HG02610 (cell line): ENCODE measurements around the gene PLRG1.
A peak's percentile ranks its signal among the peaks of the same experiment; 100 is the strongest.

Source experiments
- ATAC-seq: cut with Tn5 transposase; IDR thresholded peaks from one replicate; pipeline ENCODE4 v1.9.1; 2021; ENCODE audit warnings: mild to moderate bottlenecking, moderate library complexity; ENCODE audit not compliant: unreplicated experiment

PLRG1 gene

DNA sequence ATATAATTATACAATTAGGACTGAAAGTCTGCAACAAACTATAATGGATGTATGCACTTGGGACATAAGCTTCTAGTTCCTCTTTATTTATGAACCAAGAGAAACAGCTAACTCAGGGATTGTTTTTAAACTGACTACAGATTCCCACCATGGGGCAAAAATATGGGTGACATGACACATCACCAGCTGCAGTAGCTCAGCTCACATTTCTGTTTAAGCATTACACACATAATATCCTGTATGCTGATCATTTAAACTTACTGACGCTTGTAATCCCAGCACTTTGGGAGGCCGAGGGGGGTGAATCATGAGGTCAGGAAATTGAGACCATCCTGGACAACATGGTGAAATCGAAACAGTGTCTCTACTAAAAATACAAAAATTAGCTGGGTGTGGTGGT lies 24.1 kb upstream of the PLRG1 start:
- no peak for ATAC-seq

DNA sequence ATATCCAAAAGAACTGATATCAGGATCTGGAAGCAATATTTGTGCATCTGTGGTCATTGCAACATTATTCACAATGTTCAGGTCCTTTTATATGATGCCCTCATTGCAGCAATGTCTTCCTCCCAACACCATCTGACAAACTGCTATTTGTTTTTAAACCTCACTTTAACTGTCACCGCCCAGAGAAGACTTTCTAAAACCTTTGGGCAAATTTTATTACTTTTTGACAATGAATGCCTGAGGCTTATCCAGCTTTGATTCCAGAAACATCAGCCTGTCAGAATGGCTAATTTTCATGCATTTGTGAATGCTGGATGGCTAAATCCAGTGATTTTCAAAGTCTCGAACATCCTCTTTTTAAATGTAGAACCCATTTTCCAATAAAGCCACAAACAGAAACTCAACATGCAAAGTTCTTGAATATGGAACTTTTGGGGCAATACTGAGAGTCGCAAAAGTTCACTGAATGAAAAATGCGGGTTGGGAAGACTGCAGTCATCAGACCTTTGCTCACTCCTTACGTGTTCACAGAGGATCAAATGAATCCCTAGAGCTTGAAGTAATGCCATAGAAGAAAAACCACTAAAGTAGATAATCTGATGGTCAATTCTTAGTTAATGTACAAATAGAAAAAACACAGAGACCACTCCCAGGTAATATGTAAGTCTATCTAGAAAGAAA lies 23.1 kb upstream of the PLRG1 start:
- no peak for ATAC-seq

DNA sequence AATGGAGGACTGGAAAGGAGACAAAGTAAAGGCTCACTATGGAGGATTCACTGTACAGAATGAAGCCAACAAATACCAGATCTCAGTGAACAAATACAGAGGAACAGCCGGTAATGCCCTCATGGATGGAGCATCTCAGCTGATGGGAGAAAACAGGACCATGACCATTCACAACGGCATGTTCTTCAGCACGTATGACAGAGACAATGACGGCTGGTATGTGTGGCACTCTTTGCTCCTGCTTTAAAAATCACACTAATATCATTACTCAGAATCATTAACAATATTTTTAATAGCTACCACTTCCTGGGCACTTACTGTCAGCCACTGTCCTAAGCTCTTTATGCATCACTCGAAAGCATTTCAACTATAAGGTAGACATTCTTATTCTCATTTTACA lies 19.4 kb upstream of the PLRG1 start:
- no peak for ATAC-seq

DNA sequence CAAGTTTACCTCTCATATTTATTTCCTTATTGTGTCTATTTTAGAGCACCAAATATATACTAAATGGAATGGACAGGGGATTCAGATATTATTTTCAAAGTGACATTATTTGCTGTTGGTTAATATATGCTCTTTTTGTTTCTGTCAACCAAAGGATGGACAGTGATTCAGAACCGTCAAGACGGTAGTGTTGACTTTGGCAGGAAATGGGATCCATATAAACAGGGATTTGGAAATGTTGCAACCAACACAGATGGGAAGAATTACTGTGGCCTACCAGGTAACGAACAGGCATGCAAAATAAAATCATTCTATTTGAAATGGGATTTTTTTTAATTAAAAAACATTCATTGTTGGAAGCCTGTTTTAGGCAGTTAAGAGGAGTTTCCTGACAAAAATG lies 18.8 kb upstream of the PLRG1 start:
- no peak for ATAC-seq

DNA sequence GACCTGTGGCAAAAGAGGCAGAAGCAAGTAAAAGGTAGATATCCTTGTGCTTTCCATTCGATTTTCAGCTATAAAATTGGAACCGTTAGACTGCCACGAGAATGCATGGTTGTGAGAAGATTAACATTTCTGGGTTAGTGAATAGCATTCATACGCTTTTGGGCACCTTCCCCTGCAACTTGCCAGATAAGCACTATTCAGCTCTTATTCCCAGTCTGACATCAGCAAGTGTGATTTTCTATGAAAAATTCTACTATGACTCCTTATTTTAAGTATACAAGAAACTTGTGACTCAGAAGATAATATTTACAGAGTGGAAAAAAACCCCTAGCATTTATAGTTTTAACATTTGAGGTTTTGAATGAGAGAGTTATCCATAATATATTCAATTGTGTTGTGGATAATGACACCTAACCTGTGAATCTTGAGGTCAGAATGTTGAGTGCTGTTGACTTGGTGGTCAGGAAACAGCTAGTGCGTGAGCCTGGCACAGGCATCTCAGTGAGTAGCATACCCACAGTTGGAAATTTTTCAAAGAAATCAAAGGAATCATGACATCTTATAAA lies 16.5 kb upstream of the PLRG1 start:
- ATAC-seq, result no peak

DNA sequence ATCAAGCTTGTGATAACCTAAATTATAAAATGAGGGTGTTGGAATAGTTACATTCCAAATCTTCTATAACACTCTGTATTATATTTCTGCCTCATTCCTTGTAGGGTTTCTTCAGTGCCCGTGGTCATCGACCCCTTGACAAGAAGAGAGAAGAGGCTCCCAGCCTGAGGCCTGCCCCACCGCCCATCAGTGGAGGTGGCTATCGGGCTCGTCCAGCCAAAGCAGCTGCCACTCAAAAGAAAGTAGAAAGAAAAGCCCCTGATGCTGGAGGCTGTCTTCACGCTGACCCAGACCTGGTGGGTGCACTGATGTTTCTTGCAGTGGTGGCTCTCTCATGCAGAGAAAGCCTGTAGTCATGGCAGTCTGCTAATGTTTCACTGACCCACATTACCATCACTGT lies 15.5 kb upstream of the PLRG1 start:
- no peak for ATAC-seq

DNA sequence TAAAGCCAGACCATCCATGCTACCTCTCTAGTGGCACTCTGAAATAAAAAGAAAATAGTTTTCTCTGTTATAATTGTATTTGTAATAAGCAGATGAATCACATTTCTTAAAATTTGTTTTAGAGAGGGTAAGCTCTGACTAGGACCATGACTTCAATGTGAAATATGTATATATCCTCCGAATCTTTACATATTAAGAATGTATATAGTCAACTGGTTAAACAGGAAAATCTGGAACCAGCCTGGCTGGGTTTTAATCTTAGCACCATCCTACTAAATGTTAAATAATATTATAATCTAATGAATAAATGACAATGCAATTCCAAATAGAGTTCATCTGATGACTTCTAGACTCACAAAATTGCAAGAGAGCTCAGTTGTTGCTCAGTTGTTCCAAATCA lies 14.1 kb upstream of the PLRG1 start:
- no peak for ATAC-seq

DNA sequence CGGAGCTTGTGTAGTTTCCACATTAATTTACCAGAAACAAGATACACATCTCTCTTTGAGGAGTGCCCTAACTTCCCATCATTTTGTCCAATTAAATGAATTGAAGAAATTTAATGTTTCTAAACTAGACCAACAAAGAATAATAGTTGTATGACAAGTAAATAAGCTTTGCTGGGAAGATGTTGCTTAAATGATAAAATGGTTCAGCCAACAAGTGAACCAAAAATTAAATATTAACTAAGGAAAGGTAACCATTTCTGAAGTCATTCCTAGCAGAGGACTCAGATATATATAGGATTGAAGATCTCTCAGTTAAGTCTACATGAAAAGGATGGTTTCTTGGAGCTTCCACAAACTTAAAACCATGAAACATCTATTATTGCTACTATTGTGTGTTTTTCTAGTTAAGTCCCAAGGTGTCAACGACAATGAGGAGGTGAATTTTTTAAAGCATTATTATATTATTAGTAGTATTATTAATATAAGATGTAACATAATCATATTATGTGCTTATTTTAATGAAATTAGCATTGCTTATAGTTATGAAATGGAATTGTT lies 12.6 kb upstream of the PLRG1 start, which contains the start of gene FGB:
TSS of gene FGB (plus strand) at position 315 of the 558 bp plus-strand sequence. CDS start at position 323, 8 bp downstream.
- no peak for ATAC-seq

DNA sequence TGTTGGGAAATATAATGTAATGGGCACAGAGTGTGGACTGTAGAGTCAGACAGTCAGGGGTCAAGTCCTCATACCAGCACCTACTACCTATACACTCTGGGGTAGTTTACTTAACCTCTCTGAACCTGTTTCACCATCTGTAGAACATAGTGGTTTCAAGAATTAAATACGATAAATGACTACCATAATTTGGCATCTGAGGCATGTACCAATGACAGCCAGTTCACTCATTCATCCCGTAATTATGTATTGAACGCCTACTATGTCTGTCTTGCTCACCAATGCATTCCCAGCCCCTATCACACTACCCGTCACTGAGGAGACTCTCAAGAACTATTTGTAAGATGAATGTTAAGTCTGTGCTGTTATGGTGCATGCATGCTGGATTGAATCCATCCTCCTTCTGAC lies 10.6 kb upstream of the PLRG1 start:
- no peak for ATAC-seq

DNA sequence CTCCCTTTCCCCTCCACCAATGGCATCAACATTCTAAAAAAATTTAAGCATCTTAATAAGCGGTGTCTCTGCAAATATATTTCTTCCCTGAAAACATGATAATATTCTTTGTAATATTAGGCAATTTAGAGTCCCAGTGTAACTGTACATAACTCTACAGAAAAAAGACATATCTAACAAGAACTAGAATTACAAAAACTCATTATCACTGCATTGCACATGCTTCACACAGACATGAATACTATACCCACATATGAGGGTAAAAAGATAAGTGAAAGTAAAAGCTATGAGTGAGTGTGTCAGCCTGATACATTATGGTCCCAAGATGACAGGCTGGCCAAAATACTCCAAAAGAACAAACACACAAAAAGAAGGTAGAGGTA lies 10.2 kb upstream of the PLRG1 start:
- peak; percentile 51 for ATAC-seq

DNA sequence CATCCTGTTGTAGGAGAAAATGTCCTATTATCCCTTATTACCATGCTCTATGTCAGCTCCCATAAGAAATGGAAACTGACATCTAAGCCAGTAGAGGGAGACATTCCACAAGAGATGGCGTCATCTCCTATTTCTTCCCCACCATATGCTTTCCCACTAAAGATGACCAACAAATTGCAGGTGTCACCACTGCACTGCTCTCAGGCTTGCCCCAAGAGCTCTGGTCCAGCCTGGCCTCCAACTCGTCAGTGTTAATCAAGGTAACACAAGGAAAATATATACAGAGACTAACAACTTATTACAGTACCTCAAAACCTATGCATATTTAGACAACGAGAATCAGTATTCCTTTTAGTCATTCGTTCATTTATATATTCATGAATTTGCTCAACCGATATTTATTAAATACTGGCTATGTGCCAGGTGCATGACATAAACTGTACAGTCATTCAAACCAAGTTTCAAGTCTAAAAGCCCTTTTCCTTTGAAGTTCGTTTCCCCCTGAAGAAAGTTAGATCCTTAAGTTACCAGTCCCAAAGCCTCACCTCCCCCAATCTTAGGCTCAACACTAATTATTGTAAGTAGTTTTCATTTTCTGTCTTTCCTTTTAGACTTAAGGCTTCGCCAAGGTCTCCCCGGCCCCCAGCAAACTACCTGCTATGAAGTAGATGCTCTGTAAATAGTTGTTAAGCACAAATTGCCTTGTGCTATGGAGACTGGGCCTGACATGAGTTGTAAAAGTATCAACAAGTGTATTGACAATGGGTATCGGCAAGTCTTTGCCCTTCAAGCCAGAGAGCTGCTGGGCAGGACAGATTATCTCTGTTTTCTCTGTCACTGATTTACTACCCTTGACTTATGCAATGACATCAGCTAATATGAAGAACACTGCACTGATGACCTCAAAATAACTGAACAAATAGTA lies 9.6 kb upstream of the PLRG1 start:
- peak; percentile 80 for ATAC-seq

DNA sequence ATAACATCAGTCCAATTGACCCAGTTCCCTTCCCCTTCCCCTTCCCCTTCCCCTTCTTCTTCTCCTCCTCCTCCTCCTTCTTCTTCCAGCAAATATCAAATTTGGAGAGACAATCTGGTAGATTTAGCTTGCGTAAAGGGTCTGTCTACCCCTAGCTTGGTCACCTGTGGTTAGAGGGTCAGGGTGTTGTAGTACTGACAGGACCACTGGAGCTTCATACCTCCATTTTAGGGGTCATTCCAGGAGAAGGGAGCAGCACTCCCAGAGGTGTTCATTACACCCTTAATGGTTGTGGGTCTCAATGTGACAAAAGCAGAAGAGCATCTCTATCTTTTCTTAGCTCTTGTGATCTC lies 8.9 kb upstream of the PLRG1 start:
- ATAC-seq, result peak; percentile 19

DNA sequence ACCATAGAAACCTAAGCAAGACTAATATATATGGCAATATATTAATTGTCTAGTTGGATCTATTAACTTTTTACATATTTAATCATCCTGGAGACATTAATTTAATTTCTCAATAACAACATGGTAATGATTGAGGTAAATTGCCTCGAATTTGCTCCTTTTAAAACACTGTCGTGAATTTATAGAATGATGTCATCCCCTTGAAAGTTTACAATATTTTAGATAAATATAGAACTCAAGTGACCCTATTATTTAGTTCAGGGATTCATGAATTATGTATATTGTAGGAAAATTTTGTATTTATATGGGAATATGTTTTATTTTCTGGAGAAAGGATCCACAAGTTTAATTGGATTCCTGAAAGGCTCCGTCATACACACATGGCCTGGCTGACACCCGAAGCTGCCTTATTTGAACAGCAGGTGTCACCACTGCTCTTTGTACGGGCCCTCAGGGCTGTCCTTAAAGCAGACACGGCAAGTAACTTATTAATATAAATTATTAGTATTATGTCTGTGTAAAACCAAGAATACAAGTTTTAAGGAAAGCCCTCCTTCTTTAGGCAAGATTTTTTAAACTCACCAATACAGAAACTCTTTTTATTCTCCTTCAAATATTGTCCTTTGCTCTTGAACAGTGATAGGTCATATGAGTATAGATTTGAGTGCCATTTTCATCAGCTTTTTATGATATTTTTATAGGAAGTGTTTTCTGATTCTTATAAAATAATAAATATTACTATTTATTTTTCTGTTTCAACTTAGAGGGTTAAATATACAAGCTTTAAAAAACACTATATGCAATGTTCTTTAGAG lies 1.9 kb upstream of the PLRG1 start:
- peak; percentile 50 for ATAC-seq

DNA sequence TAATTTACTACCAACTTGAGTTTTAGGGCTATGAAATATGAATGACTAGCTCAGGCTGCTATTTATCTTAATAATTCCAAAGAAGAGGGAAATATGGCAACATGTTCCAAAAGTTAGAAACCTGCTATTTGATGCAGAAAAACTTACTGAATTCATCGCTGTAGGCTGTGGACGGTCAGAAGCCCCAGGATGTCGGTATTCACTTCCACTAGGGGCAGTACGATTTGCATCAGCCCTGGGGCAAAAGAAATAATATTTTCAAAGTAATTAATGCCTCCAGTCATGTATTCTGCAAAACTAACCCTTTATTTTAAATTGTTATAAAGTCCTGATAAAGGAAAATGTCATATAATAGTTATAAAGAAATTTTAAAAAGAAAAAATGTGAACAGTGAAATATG lies 4.5 kb downstream of the PLRG1 start:
- ATAC-seq, result no peak

DNA sequence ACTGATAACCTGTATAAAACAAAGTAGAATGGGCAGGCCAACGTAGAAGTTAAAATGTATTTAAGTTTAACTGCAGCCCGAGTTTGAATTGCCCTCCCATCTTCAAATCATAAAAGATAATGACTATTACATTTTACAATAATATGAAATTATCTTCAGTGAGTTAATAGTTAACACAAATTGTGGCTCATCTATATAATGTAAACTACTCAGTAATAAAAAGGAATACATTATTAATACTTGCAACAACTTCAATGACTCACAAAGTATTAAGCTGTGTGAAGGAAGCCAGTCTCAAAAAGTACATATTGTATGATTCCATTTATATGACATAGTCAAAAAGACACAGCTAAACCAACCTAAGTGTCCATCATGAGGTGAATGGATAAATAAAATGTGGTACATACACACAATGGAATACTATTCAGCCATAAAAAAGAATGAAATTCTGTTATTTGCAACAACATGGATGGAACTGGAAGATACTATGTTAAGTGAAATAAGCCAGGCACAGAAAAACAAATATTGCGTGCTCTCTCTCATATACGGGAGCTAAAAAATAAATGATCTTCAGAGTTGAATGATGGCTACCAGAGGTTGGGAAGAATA lies 7.8 kb downstream of the PLRG1 start:
- no peak for ATAC-seq

DNA sequence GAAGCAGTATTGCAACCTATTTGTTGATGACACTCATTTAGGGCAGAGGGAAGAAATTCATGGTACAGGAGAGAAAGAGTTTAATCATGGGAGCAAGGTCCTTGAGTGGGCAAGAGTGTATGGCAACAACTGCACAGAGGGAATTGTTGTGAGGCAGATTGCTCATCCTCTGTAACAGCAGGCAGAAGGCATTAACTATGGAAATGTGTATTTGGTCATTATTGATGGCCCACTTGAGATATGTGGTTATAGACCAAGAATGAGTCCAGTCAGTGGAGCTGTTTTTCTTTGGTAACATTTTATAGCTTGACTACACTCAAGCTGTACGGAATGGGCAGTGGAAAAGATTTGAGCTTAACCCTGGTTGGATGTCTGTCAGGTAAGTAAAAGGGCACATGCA lies 15.9 kb downstream of the PLRG1 start:
- no peak for ATAC-seq

DNA sequence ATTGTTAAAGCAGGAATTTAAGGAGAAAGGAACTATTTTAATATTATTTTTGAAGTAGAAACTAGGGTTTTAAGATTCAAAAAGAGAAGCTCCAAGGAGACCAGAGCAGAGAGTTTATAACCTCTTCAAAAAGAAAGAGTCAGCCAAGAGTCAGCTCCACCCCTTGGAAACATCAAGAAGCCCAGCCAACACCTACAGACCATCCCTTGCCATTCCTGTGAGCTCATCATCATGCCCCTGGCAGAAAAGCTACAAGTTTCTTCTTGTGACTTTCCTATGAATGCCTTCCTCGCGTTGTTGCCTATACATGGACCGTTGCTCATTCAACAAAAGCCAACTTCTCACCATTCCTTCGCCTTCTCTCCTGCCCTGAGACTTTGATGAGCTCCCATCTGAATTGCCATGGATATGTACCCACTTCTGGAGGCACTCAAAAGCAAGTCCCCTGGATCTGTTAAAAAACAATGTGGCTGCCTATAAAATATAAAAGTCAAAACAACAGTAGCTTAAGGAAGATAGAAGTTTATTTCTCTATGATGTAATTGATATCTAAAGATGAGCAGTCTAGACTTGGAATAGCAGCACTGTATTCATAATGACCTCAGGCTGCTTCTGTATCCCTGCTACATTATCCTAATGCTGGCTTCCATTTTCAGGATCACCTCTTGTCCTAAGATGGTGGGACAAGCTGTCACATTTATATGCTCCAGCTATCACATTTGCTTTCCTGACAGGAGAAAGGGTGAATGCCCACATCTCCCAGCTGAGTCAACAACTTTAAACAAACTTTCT lies 20.3 kb downstream of the PLRG1 start:
- ATAC-seq, result no peak

DNA sequence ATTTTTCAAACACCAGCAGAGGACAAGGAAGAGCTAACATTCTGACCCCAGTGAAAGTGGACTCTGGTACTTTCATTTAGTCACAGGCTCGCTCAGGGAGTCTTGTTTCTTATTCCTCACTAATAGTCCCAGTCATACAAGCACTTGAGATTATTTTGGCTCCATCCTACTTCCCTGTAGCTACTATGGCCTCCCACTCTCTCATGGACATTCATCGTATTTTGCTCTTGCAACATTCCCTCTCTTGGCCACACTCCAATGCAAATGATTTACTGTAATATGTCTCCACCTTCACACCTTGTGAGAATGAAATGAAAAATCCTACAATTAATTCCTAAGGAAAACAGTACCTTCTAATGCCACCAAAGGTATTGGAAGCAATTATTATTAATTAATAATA lies 21.3 kb downstream of the PLRG1 start:
- no peak for ATAC-seq

DNA sequence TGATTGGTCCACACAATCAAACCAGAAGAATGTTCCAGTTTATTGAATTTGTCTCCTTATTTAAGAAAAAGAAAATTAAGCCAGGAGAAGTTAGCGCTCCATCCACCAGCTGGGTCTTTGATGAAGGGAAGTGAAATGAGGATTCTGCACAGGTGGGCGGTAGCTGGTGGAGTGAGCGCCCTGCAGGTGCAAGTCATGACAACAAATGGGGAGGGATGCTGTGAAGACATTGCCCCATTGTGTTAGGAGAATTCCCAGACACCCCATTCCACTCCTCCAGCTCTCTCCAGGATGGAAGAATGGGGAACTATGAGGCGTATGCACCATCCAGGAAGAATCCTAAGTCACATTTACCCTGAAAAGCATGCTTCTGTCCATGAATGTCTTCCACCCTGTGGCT lies 22.9 kb downstream of the PLRG1 start:
- ATAC-seq, result no peak

DNA sequence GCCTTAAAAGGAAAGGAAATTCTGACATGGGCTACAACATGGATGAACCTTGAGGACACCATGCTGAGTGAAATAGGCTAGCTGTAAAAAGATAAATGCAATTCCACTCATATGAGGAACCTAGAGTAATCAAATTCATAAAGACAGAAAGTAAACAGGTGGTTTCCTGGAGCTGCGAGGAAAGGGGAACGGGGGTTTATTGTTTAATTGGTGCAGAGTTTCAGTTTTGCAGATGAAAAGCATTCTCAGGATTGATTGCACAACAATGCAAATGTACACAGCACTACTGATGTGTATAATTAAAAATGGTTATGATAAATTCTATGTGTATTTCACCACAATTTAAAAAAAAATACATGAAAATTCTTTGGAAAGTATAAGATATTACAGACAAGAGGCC lies 24.0 kb downstream of the PLRG1 start:
- ATAC-seq, result peak; percentile 54
